Keratinocyte (primary cell): ENCODE results near the gene PEA15. TPM values are rescaled to one million over a fixed set of nuclear protein-coding genes. Genes with fewer than 3 reads are reported as not detected.

ENCODE experiments used
- DNase-seq: peaks from one replicate; pipeline ENCODE4 v3.0.0-alpha.2; 2011; ENCODE audit warnings: low read depth, missing footprints, low spot score
- FAIRE-seq: peaks from 2 replicates; lab custom pipeline; 2011; peaks lifted over from hg19 to GRCh38; lab: Jason Lieb, UNC
- H2AFZ ChIP-seq: 2 replicates; pipeline ENCODE4 v1.6.0; 2012; ENCODE audit warnings: low read length, control low read depth, inconsistent platforms; ENCODE audit not compliant: control insufficient read depth
- H3K27ac ChIP-seq: 2 replicates; pipeline ENCODE4 v1.5.1; 2011; ENCODE audit warnings: low read length; ENCODE audit not compliant: control insufficient read depth, insufficient read depth
- H3K27me3 ChIP-seq: 3 replicates; pipeline ENCODE4 v1.6.0; 2011; ENCODE audit warnings: low read length; ENCODE audit not compliant: control insufficient read depth, insufficient read depth; ENCODE audit errors: extremely low read depth
- H3K36me3 ChIP-seq, 2 experiments: 2 replicates in 1 of 2; 3 replicates in 1 of 2; pipeline ENCODE4 v1.5.1; 2011; ENCODE audit warnings: low read length in 2 of 2, mild to moderate bottlenecking in 1 of 2; ENCODE audit not compliant: control insufficient read depth in 2 of 2, insufficient read depth in 2 of 2; ENCODE audit errors: extremely low read depth in 1 of 2
- H3K4me1 ChIP-seq: 3 replicates; pipeline ENCODE4 v1.5.1; 2011; ENCODE audit warnings: low read length; ENCODE audit not compliant: control insufficient read depth, insufficient read depth; ENCODE audit errors: extremely low read depth
- H3K4me2 ChIP-seq: 3 replicates; pipeline ENCODE4 v1.6.0; 2011; ENCODE audit warnings: low read depth, low read length; ENCODE audit not compliant: control insufficient read depth, insufficient read depth; ENCODE audit errors: extremely low read depth
- H3K4me3 ChIP-seq, 3 experiments: fragments of 200-600 bp in 1 of 3; sonication (generic) in 1 of 3; 2 replicates in 2 of 3; 3 replicates in 1 of 3; pipeline ENCODE4 v1.5.1; 2011 to 2016; ENCODE audit warnings: low read length in 3 of 3, mild to moderate bottlenecking in 3 of 3, control low read depth in 2 of 3, inconsistent platforms in 1 of 3, low read depth in 1 of 3, mixed read lengths in 1 of 3, mixed run types in 1 of 3, moderate library complexity in 1 of 3; ENCODE audit not compliant: control insufficient read depth in 2 of 3, insufficient read depth in 2 of 3; ENCODE audit errors: extremely low read depth in 1 of 3
- H3K79me2 ChIP-seq: 2 replicates; pipeline ENCODE4 v1.6.0; 2012; ENCODE audit warnings: low read length; ENCODE audit not compliant: control insufficient read depth, insufficient read depth
- H3K9ac ChIP-seq: 3 replicates; pipeline ENCODE4 v1.6.0; 2011; ENCODE audit warnings: low read length; ENCODE audit not compliant: control insufficient read depth, insufficient read depth; ENCODE audit errors: extremely low read depth
- H3K9me1 ChIP-seq: 3 replicates; pipeline ENCODE4 v1.6.0; 2011; ENCODE audit warnings: low read length; ENCODE audit not compliant: control insufficient read depth, insufficient read depth; ENCODE audit errors: extremely low read depth
- H3K9me3 ChIP-seq: 2 replicates; pipeline ENCODE4 v1.5.1; 2012; ENCODE audit warnings: low read depth, low read length; ENCODE audit not compliant: control insufficient read depth
- H4K20me1 ChIP-seq: 3 replicates; pipeline ENCODE4 v1.6.0; 2011; ENCODE audit warnings: low read length; ENCODE audit not compliant: control insufficient read depth, insufficient read depth; ENCODE audit errors: extremely low read depth
- EZH2 ChIP-seq: IDR thresholded peaks from one replicate; pipeline ENCODE4 v1.6.1; 2012; ENCODE audit warnings: inconsistent platforms, mild to moderate bottlenecking, low read length, moderate library complexity
- dilution Hi-C: fragments of 300-500 bp; cut with MboI; formaldehyde crosslinking; loops from one replicate; pipeline ENCODE4 v1.7.0; 2020; ENCODE audit warnings: low sequenced_read_pairs; ENCODE audit not compliant: extremely low pct_ligation_motif_present
- polyA plus RNA-seq, 5 experiments: library from polyadenylated mRNA; depleted of rRNA in 3 of 5; stranded (reverse) in 3 of 5; stranded (forward) in 1 of 5; unstranded in 1 of 5; fragments of >200 nt; gene quantifications; 1 replicate in 1 of 5; 2 replicates in 3 of 5; 3 replicates in 1 of 5; pipeline versions ENCODE4 v1.2.1 to v1.2.3, GENCODE V29; 2011 to 2012; ENCODE audit warnings: missing spikeins in 2 of 5, low read depth in 1 of 5, low replicate concordance in 1 of 5
- TF ChIP-seq, protein P1 (sequence below), 3 experiments: IDR thresholded peaks in 1 of 3; conservative IDR thresholded peaks in 1 of 3; optimal IDR thresholded peaks in 1 of 3; 2 replicates in 2 of 3; 3 replicates in 1 of 3; pipeline versions ENCODE3 to v1.5.1; 2011; ENCODE audit warnings: low read length in 3 of 3, mild to moderate bottlenecking in 3 of 3, moderate library complexity in 2 of 3, control low read depth in 1 of 3, inconsistent platforms in 1 of 3; ENCODE audit not compliant: insufficient read depth in 2 of 3; ENCODE audit errors: extremely low read depth in 1 of 3

PEA15 gene
- polyA plus RNA-seq, 1 donor (not counting 4 experiments of a cell fraction or from before 2014, with no cell fraction given): 367 TPM

DNA sequence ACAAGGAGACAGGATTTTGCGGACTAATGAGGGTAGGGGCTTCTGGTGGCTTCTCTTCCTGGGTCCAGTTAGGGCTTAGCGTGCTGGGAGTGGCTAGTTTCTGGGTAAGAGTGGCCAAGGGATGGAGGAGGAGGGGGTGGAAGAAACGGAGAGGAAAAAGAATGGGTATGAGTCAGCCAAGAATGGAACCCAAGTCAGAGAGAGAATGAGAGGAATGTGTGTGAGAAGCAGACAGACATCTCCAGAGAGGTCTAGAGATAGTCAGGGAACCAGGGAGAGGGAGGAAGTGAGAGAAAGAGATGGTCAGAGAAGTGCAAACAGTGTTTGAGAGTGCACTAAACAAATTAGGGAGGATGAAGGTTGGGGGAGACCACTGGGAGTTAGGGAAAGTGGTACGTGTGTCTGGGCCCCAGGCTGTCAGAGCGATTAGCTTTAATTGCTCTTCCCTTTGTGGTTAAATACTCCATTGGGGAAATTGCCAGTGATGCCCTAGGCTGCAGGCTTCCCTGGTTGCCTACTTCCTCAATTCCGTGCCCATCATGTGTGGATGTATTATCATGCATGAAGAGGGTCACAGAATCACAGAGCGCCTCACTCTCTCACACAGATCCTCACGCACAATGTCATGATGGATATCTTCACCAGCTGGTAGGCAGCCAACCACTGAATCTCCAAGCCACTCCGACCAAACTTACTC, 1.4 kb downstream of the PEA15 start:
- H3K36me3 ChIP-seq: peaks cover 34 to 37% of the 10 kb centered on the region in 2 experiments
- no peaks in the 10 kb centered on the region for H3K9me1 ChIP-seq
- no peaks in the 10 kb centered on the region for H3K27me3 ChIP-seq
- H3K79me2 ChIP-seq: peaks cover 56% of the 10 kb centered on the region
- peak; percentile 81 for FAIRE-seq
- peak overlapping the region; percentile 87 to 93 (median 89) for H3K4me3 ChIP-seq
- H3K4me2 ChIP-seq: peak overlapping the region; percentile 95
- dilution Hi-C loops: no loop called here
- peak overlapping the region; percentile 86 for H3K27ac ChIP-seq
- H3K9me3 ChIP-seq: no peaks in the 10 kb centered on the region
- TF ChIP-seq, protein P1, sequence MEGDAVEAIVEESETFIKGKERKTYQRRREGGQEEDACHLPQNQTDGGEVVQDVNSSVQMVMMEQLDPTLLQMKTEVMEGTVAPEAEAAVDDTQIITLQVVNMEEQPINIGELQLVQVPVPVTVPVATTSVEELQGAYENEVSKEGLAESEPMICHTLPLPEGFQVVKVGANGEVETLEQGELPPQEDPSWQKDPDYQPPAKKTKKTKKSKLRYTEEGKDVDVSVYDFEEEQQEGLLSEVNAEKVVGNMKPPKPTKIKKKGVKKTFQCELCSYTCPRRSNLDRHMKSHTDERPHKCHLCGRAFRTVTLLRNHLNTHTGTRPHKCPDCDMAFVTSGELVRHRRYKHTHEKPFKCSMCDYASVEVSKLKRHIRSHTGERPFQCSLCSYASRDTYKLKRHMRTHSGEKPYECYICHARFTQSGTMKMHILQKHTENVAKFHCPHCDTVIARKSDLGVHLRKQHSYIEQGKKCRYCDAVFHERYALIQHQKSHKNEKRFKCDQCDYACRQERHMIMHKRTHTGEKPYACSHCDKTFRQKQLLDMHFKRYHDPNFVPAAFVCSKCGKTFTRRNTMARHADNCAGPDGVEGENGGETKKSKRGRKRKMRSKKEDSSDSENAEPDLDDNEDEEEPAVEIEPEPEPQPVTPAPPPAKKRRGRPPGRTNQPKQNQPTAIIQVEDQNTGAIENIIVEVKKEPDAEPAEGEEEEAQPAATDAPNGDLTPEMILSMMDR (optimal IDR thresholded peaks at IDR 0.05 in 1 of 3, IDR thresholded peaks at IDR 0.05 in 1 of 3, conservative IDR thresholded peaks at IDR 0.05 in 1 of 3; ENCODE audit: extremely low read depth in 1 of 3, insufficient read depth in 2 of 3, low read length in 3 of 3): no peak
- no peak for TF ChIP-seq EZH2
- peak overlapping the region; percentile 95 for H3K9ac ChIP-seq
- H3K4me1 ChIP-seq: peaks cover 21% of the 10 kb centered on the region
- no peak overlapping the region for H2AFZ ChIP-seq
- no peak for DNase-seq
- peaks cover 7% of the 10 kb centered on the region for H4K20me1 ChIP-seq

DNA sequence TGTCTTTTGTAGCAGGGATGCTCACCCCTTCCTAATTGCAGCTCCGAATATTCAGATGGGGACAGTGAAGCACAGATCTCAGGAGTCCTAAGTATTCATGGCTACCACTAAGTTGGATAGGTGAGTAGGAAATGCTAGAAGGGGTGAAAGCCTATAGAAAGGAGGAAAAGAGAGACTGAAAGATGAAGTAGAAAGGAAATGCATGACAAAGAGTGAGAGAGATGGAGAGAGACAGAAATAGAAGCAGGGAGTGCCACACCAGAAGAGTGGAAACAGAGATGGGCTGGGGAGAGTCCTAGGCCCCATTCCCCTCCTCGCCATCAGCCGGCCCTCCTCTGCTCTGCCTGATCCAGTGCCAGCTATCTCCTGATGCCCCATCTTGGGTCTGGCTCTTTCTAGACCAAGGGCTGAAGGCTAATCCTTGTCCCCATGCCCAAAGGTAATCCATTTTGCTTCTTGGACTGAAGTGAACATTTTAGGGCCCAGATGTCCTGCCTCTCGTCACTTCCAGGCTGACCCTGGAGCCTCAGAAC, 2.0 kb downstream of the PEA15 start:
- Histone ChIP-seq H3K27ac (no peak overlapping the region), H2AFZ (no peak overlapping the region), H3K9ac (no peak overlapping the region), H3K27me3 (no peaks in the 10 kb centered on the region), H3K4me3 (peak overlapping the region in 1 of 3 experiments; percentile 87), H3K36me3 (peaks cover 38 to 39% of the 10 kb centered on the region in 2 experiments), H3K4me2 (peak overlapping the region; percentile 95), H3K9me1 (no peaks in the 10 kb centered on the region), H3K9me3 (no peaks in the 10 kb centered on the region), H3K4me1 (peaks cover 21% of the 10 kb centered on the region), H4K20me1 (peaks cover 7% of the 10 kb centered on the region), H3K79me2 (peaks cover 57% of the 10 kb centered on the region)
- FAIRE-seq: no peak
- TF ChIP-seq EZH2: no peak
- dilution Hi-C loops: no loop called here
- no peak for DNase-seq
